PC-3 (cell line): ENCODE data around the gene NR5A1.

ENCODE experiments used
- EZH2 ChIP-seq: fragments of 300-600 bp; sonication (generic); IDR thresholded peaks from one replicate; pipeline ENCODE4 v1.6.1; 2017; ENCODE audit warnings: antibody characterized with exemption, mild to moderate bottlenecking, low read length; ENCODE audit not compliant: unreplicated experiment
- TF ChIP-seq, protein P1 (sequence below): fragments of 300-600 bp; sonication (generic); conservative IDR thresholded peaks from 2 replicates; pipeline ENCODE4 v1.5.1; 2017; ENCODE audit warnings: antibody characterized with exemption, low read depth, mild to moderate bottlenecking, low read length

DNA sequence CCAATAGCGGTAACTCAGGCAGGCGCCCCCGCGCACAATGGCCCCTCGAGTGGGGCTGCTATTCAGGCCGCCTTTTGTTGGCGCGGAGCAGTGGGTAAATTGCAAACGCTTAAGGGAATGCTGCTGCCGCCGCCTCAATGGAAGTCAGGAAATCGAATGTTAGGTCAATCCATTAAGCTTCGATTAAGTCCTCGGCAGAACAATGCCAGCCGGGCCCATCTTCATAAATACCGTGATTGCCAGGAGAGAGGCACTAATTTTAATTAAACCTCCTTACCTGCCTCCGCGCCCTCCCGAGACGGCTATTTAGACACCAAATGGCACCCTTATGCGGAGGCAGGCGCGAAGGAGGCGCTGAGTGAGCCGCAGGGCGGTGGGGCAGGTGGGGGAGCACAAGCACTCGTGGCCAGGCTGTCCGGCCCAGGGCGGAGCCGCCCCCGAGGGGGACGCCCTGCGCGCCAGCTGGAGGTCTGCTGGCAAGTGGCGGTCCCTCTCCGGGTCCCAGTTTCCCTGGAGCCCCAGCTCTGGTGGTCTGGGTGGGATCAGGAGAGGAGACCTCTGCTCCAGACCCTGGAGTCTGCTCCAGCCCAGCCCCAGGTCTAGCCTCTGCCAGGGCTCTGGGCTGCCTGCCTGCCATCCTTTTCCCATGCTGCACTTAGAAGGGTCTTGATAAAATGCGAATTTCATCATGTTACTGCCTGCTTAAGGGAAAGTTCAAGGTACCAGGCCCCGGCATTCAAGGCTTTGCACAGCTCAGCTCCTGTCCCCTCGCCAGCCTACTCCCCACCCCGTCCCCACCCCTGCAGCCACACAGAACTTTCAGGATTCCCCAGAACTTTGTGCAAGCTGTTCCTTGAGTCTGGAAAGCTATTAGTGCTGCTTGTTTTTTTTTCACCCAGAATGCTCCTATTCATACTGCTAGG, 19.7 kb downstream of the NR5A1 start:
- TF ChIP-seq, protein P1, sequence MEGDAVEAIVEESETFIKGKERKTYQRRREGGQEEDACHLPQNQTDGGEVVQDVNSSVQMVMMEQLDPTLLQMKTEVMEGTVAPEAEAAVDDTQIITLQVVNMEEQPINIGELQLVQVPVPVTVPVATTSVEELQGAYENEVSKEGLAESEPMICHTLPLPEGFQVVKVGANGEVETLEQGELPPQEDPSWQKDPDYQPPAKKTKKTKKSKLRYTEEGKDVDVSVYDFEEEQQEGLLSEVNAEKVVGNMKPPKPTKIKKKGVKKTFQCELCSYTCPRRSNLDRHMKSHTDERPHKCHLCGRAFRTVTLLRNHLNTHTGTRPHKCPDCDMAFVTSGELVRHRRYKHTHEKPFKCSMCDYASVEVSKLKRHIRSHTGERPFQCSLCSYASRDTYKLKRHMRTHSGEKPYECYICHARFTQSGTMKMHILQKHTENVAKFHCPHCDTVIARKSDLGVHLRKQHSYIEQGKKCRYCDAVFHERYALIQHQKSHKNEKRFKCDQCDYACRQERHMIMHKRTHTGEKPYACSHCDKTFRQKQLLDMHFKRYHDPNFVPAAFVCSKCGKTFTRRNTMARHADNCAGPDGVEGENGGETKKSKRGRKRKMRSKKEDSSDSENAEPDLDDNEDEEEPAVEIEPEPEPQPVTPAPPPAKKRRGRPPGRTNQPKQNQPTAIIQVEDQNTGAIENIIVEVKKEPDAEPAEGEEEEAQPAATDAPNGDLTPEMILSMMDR = no peak
- TF ChIP-seq EZH2 = no peak
